Epithelial cell of prostate (primary cell): ENCODE data around the gene PHACTR3.

Source experiments
- DNase-seq: peaks from one replicate; pipeline ENCODE4 v3.0.0-alpha.2; 2011; ENCODE audit warnings: low read depth, low spot score
- H3K27ac ChIP-seq: fragments of 450-650 bp; 2 replicates; pipeline ENCODE4 v1.5.1; 2017; ENCODE audit warnings: mild to moderate bottlenecking

The PHACTR3 gene

DNA sequence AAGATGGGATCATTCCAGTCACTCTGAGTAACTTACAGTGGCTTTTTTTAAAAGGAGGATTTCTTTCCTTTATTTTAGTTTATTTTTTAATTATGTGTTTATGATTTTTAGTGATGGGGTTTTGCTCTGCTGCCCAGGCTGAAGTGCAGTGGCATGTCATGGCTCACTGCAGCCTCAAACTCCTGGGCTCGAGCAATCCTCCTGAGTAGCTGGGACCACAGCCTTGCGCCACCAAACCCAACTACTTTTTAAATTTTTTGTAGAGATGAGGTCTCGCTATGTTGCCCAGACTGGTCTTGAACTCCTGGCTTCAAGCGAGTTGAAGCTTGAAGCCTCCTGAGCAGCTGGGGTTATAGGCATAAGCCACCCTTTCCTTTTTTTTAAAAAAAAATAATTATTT lies 31.8 kb upstream of the PHACTR3 start:
- no peak for DNase-seq
- H3K27ac ChIP-seq, result no peak overlapping the region

DNA sequence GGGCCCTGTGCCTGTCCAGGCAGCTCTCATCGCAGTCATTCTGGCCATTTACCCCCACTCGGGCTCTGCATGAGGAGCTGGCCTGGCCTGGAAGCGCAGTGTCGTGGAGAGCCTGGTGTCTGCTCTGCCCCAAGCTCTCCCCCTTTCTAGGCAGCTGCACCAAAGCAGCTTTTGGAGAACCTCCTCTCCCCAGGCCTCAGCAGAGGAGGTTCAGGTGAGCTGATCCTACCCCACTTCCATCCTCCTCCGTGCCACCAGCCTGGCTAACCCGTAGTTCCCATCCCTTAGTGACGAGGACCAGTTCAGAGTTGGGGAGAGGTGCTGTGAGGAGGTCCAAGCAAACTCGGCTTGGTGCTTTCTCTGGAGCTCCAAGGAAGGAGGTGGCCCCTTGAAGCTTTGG lies 30.5 kb upstream of the PHACTR3 start:
- DNase-seq, result no peak
- no peak overlapping the region for H3K27ac ChIP-seq

DNA sequence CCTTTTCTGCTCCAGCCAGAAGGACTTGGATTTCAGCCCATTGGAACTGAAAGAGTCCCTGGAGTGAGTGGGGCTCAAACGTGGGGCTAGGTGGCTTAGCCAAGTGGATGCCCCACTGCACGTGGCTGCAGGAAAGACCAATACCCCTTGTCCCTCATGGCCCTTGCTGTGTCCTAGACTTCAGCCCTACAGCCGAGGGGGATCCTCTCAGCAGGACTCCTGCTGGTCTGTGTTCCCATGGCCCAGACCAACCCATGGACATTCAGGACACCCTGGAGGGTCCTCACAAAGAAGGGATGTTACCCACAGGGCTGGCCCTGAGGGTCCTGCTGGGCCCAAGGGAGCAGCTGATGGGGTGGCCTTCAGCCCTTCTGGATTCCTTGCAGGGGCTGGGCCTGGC lies 30.0 kb upstream of the PHACTR3 start:
- DNase-seq, result no peak
- no peak overlapping the region for H3K27ac ChIP-seq

DNA sequence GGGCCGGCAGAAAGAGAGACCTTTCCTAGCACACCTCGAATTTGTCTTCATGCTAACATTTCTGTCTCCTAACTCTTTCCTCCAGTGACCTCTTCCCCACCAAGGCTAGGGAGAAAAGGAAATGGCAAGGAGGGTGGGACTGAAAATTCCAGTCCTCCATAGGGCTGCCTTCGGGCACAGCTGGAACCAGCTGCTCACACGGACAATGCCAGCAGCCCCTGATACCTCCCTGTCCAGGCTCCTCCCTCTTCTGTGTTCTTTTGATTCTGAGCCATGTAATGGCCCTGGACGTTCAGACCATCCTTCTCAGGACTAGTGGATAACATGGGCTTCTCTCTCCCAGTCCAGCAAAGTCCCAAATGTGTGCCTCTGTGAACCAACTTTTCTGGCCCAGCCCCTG lies 29.1 kb upstream of the PHACTR3 start:
- no peak for DNase-seq
- H3K27ac ChIP-seq, result no peak overlapping the region

DNA sequence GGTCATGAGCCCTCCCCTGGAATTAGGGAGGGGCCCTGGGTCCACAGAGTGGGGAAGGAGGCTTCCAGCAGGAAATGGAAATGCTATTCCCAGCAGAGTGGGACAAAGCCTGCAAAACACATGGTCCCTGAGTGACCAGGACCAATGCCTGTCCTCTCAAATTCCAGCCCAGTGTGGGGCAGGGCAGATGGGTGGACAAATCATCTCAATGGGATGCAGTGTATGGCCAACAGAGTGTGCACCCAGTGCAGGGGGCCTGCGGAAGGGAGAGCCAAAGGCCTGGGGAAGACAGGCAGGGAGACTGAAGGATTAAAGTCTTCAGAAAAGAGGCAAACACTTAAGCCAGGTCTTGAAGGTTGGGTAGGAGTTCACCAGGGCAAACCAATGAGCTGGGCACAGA lies 28.7 kb upstream of the PHACTR3 start:
- no peak overlapping the region for H3K27ac ChIP-seq
- DNase-seq, result no peak

- H3K27ac ChIP-seq, result no peak overlapping the region
- DNase-seq, result no peak
Measured at GRCh38 chr20:59576216-59576953, 28.0 kb upstream of the PHACTR3 start.

DNA sequence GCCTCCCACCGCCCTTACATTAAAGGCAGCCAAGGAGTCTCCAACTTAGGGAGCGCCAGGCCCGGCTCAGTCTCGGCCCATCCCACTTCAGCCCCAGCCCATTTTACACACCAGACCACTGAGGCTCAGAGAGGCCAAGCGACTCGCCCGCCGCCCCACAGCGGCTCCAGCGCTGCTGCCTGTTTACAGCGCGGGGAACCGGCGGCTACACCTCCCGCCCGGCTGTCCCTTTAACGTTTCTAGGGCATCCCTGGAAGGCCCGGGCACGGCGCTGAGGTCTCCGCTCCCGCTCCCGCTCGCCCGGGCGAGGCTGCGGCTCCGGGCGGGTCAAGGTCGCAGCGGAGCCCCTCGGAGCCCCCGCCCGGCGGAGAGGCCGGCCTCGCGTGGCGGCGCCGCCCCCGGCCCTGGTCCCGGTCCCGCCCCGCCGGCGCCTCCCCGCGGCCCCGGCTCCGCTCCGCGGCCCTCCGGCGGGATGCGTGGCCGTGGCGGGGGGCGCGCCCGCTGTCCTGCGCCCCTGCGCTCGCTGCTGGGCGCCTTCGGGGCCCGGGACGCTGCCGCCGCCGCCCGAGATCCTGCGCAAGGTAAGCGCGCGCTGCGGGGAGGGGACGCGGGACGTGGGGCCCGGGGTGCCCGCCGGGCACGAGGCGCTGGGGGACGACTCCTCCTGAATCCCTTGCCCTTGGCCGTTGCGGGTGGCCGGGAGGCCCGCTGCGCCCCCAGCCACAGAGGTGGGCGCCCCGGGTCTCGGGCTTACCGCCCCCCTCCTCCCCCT lies 27.1 kb upstream of the PHACTR3 start:
- DNase-seq, result no peak
- H3K27ac ChIP-seq, result no peak overlapping the region

DNA sequence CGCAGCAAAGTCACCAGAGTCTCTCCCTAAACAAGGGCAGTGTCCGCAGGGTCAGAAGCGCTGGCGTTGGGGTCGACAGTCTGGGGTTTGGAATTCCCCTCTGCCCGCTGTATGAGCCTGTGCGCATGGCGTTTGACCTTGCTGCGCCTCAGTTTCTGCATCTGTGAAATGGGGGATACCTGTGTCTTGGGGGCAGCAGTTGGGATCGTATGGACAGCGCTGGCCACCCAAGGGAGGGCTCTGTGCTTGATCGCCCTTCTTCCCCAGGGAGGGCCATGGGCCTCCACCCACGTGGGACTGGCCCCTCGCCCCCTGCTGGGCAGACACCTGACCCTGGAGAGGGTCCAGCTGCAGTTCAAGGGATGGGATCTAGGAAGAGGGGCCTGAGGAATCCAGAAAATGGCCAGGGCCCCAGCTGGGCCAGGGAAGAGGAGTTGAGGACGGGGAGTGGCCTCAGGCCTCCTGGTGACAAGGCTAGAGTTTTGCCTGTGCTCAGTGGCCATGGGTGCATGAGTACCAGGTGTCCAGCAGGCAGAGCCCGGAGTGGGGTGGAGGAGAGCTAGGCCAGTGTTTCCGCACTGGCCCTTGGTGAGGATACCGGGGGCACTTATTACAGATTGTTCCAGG lies 26.4 kb upstream of the PHACTR3 start:
- no peak for DNase-seq
- no peak overlapping the region for H3K27ac ChIP-seq

DNA sequence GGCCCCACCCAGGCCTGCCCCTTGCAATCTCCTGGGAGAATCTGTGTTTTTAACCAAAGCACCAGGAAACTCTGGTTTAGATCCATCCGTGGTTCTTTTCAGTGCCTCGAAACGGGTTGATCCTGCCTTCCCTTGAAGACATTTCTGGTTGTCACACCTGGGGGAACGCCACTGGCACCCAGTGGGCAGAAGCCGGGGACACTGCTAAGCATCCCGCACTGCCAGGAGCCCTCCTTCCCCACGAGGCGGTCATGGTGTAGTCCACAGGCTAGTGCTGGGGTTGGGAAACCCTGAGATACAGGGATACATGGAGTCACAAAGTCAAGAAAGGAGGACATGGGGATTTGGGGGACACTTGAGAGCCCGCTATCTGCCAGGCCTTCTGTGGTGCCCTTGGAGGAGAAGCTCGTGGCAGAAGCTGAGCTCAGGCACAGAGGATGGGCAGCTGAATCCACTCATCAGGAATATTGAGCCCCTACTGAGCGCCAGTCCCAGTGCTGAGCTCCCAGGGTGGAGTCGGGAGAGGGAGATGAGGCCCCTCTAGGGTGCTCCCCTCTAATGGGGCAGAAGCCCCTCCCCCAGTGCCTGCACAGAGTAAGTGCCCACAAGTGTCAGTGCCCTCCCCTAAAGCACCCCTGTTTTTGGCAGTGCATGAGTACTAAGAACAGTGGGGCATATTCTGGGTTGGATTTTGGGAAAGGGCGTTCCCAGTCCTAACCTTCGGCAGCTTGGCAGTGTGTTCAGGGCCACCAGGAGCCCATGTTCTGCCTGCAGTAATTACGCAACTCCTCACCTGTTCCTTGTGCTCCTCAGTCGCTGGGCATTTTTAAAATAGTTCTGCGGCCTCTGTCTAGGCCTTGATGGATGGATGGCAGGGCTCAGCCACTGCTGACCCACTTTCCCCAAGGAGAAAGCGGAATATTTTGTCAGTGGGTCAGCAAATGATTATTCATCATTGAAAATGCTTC lies 25.6 kb upstream of the PHACTR3 start:
- no peak overlapping the region for H3K27ac ChIP-seq
- no peak for DNase-seq

DNA sequence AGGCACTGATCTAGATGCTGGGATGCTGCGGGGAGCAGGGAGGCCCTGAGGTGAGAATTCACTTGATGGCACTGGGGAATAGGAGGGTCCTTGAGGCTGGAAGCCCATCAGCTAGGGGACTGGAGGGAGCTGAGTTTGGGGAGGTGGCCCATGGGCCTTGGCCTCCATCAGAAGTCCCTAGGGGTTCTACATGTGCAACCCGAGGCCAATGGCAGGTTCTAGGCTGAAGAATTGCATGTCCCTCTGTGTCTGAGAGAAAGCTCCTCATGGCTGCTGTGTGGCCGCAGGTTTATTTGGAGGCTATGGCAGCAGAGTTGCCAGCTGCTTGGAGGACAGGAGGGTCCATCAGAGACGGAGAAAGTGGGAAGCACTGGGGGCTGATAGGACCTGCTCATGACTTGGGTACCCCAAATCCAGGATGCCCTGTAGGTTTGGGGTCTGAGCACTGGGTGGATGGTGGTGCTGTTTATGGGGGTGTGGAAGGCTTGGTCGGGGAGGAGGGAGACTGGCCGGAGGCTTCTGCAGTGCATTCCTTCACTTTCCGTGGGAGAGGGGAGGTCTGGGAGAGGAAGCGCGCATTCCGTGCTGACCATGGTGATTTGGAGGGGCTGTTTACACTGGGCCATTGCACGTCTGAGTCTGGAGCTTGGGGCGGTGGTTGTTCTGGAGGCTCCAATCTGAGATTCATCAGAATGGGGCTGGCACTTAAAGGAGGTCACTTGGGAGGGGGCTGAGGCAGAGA lies 24.8 kb upstream of the PHACTR3 start:
- H3K27ac ChIP-seq, result no peak overlapping the region
- DNase-seq, result no peak

GRCh38 chr20:59580146-59580946 lies 24.0 kb upstream of the PHACTR3 start:
- DNase-seq, result no peak
- H3K27ac ChIP-seq, result no peak overlapping the region

DNA sequence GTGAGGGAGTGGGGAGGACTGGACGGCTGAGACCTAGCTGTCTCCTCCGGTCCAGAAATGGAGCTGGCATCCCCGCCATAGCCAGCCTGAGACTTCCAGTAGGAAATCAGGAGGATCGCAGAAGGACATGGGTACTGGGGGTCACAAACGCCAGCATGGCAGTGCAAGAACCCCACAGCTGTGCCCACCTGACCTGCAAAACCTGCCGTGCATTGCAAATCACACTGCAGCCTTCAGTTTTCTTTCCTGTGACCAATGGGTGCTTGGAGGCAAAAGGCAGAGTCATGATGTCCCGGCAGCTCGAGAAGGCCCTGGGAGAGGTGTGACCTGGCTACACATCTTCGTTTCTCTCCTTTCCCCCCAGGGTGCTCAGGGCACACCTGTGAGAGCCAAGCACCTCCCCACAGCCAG lies 23.3 kb upstream of the PHACTR3 start:
- H3K27ac ChIP-seq, result no peak overlapping the region
- no peak for DNase-seq

GRCh38 chr20:59581993-59582679 lies 22.2 kb upstream of the PHACTR3 start:
- DNase-seq, result no peak
- H3K27ac ChIP-seq, result no peak overlapping the region

GRCh38 chr20:59583428-59584277 lies 20.7 kb upstream of the PHACTR3 start:
- DNase-seq, result no peak
- H3K27ac ChIP-seq, result no peak overlapping the region

- no peak overlapping the region for H3K27ac ChIP-seq
- no peak for DNase-seq
Measured at GRCh38 chr20:59584278-59584925, 19.9 kb upstream of the PHACTR3 start.

DNA sequence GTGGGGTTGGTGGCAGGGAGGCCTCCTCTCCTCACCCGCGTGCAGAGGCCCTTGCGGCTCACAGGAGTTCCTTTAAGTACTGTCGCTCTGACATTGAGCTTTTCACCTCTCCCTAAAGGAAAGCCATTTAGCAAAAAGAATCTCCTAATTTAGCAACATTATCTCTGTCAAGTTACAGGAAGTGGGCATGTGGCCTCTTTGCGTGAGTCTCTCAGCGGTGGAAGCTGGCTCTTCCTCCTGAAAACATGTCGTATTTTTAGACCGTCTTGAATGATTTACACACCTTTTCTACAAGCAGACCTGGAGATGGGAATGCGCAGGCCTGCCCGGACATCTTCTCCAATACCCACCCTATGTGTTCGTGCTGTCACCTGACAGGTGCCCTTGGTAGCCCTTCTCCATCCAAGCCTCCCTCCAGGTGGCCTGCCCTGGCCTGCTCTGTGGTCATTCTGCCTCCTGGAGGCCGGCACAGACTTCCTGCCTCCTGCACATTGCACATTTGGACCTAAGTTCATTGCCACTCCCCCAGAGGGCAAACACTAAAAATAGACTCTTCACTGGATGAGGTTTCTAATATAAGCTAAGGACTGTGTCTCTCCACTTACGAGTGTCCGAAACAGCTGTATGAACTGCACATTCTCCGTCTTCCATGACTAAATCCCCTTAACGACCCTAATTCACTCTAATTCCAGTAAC lies 18.5 kb upstream of the PHACTR3 start:
- H3K27ac ChIP-seq, result no peak overlapping the region
- no peak for DNase-seq
